Naive thymus-derived CD4-positive, alpha-beta T cell (primary cell): ENCODE measurements around the gene FN1. TPM values are rescaled to one million over a fixed set of nuclear protein-coding genes. Genes with fewer than 3 reads are reported as not detected.
A peak's percentile ranks its signal among the peaks of the same experiment; 100 is the strongest.

ENCODE experiments used
- ATAC-seq: fragments of 150-1000 bp; cut with Tn5 transposase; 2 replicates; pipeline ENCODE4 v1.10.0; 2021; ENCODE audit warnings: mild to moderate bottlenecking, moderate library complexity
- CTCF ChIA-PET: fragments of 350-600 bp; sonication (Branson Sonifier 250); formaldehyde crosslinking; loops from one replicate; lab custom pipeline; 2021; ENCODE audit warnings: antibody characterized with exemption; lab: Charles Lee
- POLR2A ChIA-PET: fragments of 350-600 bp; sonication (Branson Sonifier 250); formaldehyde crosslinking; loops from one replicate; lab custom pipeline; 2021; ENCODE audit warnings: antibody characterized with exemption, inconsistent platforms; lab: Charles Lee
- DNase-seq, 9 donors: peaks; one replicate each; pipeline versions ENCODE4 v3.0.0 to v3.0.0-alpha.2; 2020 to 2022; ENCODE audit warnings: mixed read lengths in 1 of 9
- H3K27ac ChIP-seq: one replicate; pipeline ENCODE4 v1.7.0; 2013; ENCODE audit warnings: mild to moderate bottlenecking, low read depth, low read length, moderate library complexity
- H3K27me3 ChIP-seq, 2 donors: one replicate each; pipeline ENCODE4 v1.7.0; 2013; ENCODE audit warnings: low read length in 2 of 2, mild to moderate bottlenecking in 2 of 2, moderate library complexity in 2 of 2; ENCODE audit not compliant: control insufficient read depth in 2 of 2, insufficient read depth in 2 of 2
- H3K36me3 ChIP-seq, 3 experiments: 1 replicate in 2 of 3; 2 replicates in 1 of 3; pipeline ENCODE4 v1.7.0; 2013; ENCODE audit warnings: low read length in 3 of 3, mild to moderate bottlenecking in 3 of 3, moderate library complexity in 1 of 3; ENCODE audit not compliant: insufficient read depth in 3 of 3, control insufficient read depth in 2 of 3
- H3K4me1 ChIP-seq, 2 donors: one replicate each; pipeline ENCODE4 v1.7.0; 2013; ENCODE audit warnings: low read length in 2 of 2, mild to moderate bottlenecking in 2 of 2, moderate library complexity in 1 of 2; ENCODE audit not compliant: control insufficient read depth in 2 of 2, insufficient read depth in 2 of 2
- H3K4me3 ChIP-seq: 2 replicates; pipeline ENCODE4 v1.7.0; 2013; ENCODE audit warnings: mild to moderate bottlenecking, low read length
- H3K9me3 ChIP-seq, 3 experiments: 1 replicate in 2 of 3; 2 replicates in 1 of 3; pipeline ENCODE4 v1.7.0; 2013; ENCODE audit warnings: low read length in 3 of 3; ENCODE audit not compliant: control insufficient read depth in 2 of 3
- H3K27ac Mint-ChIP-seq, 9 donors: one replicate each; pipeline ENCODE4 v1.8.0; 2020 to 2022; ENCODE audit warnings: mixed read lengths in 9 of 9, mild to moderate bottlenecking in 8 of 9, moderate library complexity in 5 of 9, inconsistent platforms in 2 of 9
- H3K27me3 Mint-ChIP-seq, 5 donors: one replicate each; pipeline ENCODE4 v1.8.0; 2021 to 2022; ENCODE audit warnings: mixed read lengths in 5 of 5, mild to moderate bottlenecking in 1 of 5
- H3K36me3 Mint-ChIP-seq, 5 donors: one replicate each; pipeline ENCODE4 v1.8.0; 2020 to 2022; ENCODE audit warnings: mixed read lengths in 5 of 5, mild to moderate bottlenecking in 3 of 5, inconsistent platforms in 1 of 5
- H3K4me1 Mint-ChIP-seq, 7 donors: one replicate each; pipeline ENCODE4 v1.8.0; 2020 to 2022; ENCODE audit warnings: mixed read lengths in 7 of 7, mild to moderate bottlenecking in 3 of 7, inconsistent platforms in 1 of 7
- H3K4me3 Mint-ChIP-seq, 10 donors: one replicate each; pipeline ENCODE4 v1.8.0; 2020 to 2022; ENCODE audit warnings: mild to moderate bottlenecking in 10 of 10, mixed read lengths in 10 of 10, moderate library complexity in 6 of 10, inconsistent platforms in 2 of 10
- H3K9me3 Mint-ChIP-seq, 11 donors: one replicate each; pipeline ENCODE4 v1.8.0; 2020 to 2022; ENCODE audit warnings: mixed read lengths in 11 of 11, mild to moderate bottlenecking in 4 of 11, inconsistent platforms in 1 of 11, moderate library complexity in 1 of 11
- intact Hi-C, 2 donors: fragments of 100-400 bp; cut with micrococcal nuclease; formaldehyde crosslinking; loops; one replicate each; pipeline ENCODE4 v1.15.1; 2023
- polyA plus RNA-seq, 2 donors: library from polyadenylated mRNA; unstranded; fragments of 300-500 nt; fragmentation: Illumina TruSeq; gene quantifications; one replicate each; pipeline ENCODE4 v1.2.3, GENCODE V29; 2021
- total RNA-seq, 6 experiments: library from RNA in 5 of 6; stranded (reverse) in 5 of 6; gene quantifications; 1 replicate in 5 of 6; 2 replicates in 1 of 6; pipeline ENCODE4 v1.2.3 and lab custom pipeline; 2021 to 2026

Gene FN1
- total RNA-seq (1 to 10 TPM in 2 of 5 experiments, under 1 TPM in 3; 0.13 to 2.2 (median 0.81) TPM), polyA plus RNA-seq (under 1 TPM; 0.48 to 0.52 TPM), total RNA-seq (lab: John Stamatoyannopoulos, UW) (8.2 reads per million, percentile 32 among the genes with 10 or more reads in this experiment)

DNA sequence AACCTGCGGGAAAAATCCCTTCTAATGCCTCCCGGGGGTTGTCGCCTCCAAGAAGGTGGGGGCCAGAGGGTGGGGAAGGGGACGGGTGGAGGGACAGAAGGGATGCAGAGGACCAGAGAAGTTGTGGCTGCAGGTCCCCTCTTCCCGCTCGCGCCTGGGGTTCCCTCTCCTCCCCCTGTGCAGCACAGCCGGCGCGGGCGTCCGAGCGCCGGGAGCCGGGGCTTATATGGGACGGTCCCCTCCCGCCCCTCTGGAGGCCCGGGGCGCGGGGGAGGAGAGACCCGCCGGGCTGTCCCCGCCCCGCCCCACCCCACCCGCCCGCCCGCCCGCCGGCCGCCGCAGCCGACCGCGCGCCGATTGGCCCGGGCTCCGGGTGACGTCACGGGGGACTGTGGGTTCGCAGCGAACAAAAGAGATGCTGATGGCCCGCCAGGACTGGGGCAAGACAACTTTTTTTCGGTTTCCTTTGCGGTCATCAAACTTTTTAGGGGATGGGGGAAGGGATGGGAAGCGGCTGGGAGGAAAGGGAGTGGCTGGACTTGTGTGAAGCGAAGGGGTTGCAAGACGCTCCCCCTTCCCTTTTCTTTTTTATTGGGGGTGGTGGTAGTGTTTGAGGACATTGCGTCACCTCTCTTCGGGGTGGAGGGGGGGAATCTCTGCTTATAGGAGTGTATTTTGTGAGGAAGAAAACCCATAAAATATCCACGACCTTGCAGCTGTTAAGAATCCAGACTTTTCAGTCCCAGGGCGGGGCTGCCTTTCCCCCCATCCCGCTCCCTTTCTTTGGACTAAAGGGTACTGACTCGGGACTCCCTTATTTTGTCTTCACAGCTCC, at the start of gene FN1:
Gene FN1 (minus strand): TSS at position 199 of the 835 bp plus-strand sequence. CDS start 266 bp downstream, outside the sequence.
- no peaks in the 10 kb centered on the region for H3K9me3 ChIP-seq
- H3K36me3 Mint-ChIP-seq: peaks cover 0 to 5% (median 0%) of the 10 kb centered on the region in 5 donors
- H3K27me3 Mint-ChIP-seq: peaks cover 58 to 79% (median 73%) of the 10 kb centered on the region in 5 donors
- peak; percentile 26 to 76 (median 38) for DNase-seq
- peak within 1 kb of the TSS; percentile 77 to 89 (median 82) for H3K4me3 Mint-ChIP-seq
- peak within 1 kb of the TSS in 2 of 9 donors; percentile 41 to 71 for H3K27ac Mint-ChIP-seq
- CTCF ChIA-PET: no interaction called here
- peak; percentile 72 for ATAC-seq
- intact Hi-C loops: loop anchor here in 1 of 2 donors (2.0 to 10.0 kb wide), 2 partner anchors 125 to 621 kb away; no protein-coding TSS in a partner anchor
- POLR2A ChIA-PET: interaction anchor here (0.6 kb wide), 1 partner anchor 328 kb away, joined by 3 read pairs; no protein-coding TSS in a partner anchor
- H3K27ac ChIP-seq: no peak within 1 kb of the TSS
- H3K4me3 ChIP-seq: peak within 1 kb of the TSS; percentile 47
- peaks cover 8 to 15% of the 10 kb centered on the region in 2 donors for H3K4me1 ChIP-seq
- H3K36me3 ChIP-seq: no peaks in the 10 kb centered on the region
- peaks cover 10 to 22% (median 21%) of the 10 kb centered on the region in 7 donors for H3K4me1 Mint-ChIP-seq
- peaks cover 0 to 5% (median 0%) of the 10 kb centered on the region in 11 donors for H3K9me3 Mint-ChIP-seq
- peaks cover 12 to 24% of the 10 kb centered on the region in 2 donors for H3K27me3 ChIP-seq

DNA sequence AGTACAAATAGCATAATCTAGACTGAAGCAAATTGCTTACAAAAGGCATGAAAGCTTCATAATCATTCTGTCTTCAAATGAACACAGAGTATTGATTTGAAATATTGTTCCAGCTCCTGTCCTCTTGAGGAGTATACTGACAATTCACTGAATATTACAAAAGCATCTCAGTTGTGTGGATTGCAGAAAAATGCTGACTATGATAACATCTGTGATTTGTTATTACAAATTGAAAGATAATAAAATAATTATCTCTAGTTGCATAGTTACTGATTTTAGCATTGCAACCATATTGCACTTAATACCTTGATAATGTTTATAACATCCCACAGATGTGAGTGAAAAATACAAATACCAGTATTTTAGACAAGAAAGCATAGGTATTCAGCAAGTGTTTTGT, 49.2 kb upstream of the FN1 start:
- intact Hi-C loops: no loop called here
- Mint-ChIP-seq H3K36me3 (no peaks in the 10 kb centered on the region), H3K4me3 (no peak overlapping the region), H3K27ac (no peak overlapping the region), H3K4me1 (no peaks in the 10 kb centered on the region), H3K27me3 (peaks cover 2 to 30% (median 10%) of the 10 kb centered on the region in 5 donors), H3K9me3 (peaks cover 0 to 4% (median 0%) of the 10 kb centered on the region in 11 donors)
- ChIA-PET POLR2A (no interaction called here), CTCF (no interaction called here)
- ATAC-seq (no peak), DNase-seq (no peak)
- no peak overlapping the region for H3K4me3 ChIP-seq
- H3K27me3 ChIP-seq: no peaks in the 10 kb centered on the region
- no peaks in the 10 kb centered on the region for H3K4me1 ChIP-seq
- no peaks in the 10 kb centered on the region for H3K36me3 ChIP-seq
- H3K9me3 ChIP-seq: no peaks in the 10 kb centered on the region
- no peak overlapping the region for H3K27ac ChIP-seq

DNA sequence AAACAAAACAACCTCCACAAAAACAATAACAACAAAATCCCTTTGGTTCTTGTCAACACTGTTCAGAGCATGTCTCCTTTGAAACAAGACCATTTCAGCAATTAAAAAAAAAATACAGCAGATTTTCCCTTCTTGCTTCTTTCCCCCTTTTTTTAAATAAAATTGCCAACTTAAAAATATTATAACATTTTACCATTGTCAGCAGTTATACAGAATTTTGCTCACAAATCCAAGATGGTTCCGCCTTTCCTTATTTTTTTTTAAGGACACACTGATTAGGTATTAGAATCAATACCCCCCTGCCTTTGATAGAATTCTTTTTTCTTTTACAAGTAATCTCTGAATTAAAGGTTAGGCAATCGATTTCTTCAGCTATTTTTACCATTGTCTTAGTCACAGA, 48.7 kb upstream of the FN1 start:
- ATAC-seq (no peak), DNase-seq (no peak)
- Mint-ChIP-seq H3K27me3 (peaks cover 2 to 29% (median 10%) of the 10 kb centered on the region in 5 donors), H3K36me3 (no peaks in the 10 kb centered on the region), H3K9me3 (peaks cover 0 to 4% (median 0%) of the 10 kb centered on the region in 11 donors), H3K4me1 (no peaks in the 10 kb centered on the region), H3K27ac (no peak overlapping the region), H3K4me3 (no peak overlapping the region)
- POLR2A ChIA-PET: no interaction called here
- no peaks in the 10 kb centered on the region for H3K36me3 ChIP-seq
- H3K4me3 ChIP-seq: no peak overlapping the region
- no peak overlapping the region for H3K27ac ChIP-seq
- intact Hi-C loops: no loop called here
- CTCF ChIA-PET: no interaction called here
- H3K27me3 ChIP-seq: no peaks in the 10 kb centered on the region
- H3K4me1 ChIP-seq: no peaks in the 10 kb centered on the region
- H3K9me3 ChIP-seq: no peaks in the 10 kb centered on the region

DNA sequence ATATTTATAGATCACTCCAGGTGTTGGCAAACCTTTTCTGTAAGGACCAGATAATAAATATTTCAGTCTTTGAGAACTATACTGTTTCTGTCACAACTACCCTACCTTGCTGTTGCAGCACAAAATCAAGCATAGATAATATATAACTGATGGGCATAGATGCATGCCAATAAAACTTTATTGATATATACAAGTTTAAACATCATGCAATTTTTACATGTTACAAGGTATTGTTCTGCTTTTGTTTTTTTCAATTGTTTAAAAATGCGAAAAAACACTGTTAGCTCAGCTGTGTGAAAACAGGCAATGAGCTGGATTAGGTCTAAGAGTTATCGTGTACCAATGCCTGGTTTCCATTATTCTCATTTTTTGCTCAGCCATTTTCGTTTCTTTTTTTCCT, 47.6 kb upstream of the FN1 start:
- Mint-ChIP-seq H3K27me3 (peaks cover 0 to 22% (median 10%) of the 10 kb centered on the region in 5 donors), H3K36me3 (no peaks in the 10 kb centered on the region), H3K9me3 (peaks cover 0 to 4% (median 0%) of the 10 kb centered on the region in 11 donors), H3K4me1 (no peaks in the 10 kb centered on the region), H3K27ac (no peak overlapping the region), H3K4me3 (no peak overlapping the region)
- ChIA-PET POLR2A (no interaction called here), CTCF (no interaction called here)
- no peak overlapping the region for H3K4me3 ChIP-seq
- DNase-seq (no peak), ATAC-seq (no peak)
- H3K27me3 ChIP-seq: no peaks in the 10 kb centered on the region
- no peaks in the 10 kb centered on the region for H3K4me1 ChIP-seq
- H3K9me3 ChIP-seq: no peaks in the 10 kb centered on the region
- H3K36me3 ChIP-seq: no peaks in the 10 kb centered on the region
- H3K27ac ChIP-seq: no peak overlapping the region
- intact Hi-C loops: no loop called here

DNA sequence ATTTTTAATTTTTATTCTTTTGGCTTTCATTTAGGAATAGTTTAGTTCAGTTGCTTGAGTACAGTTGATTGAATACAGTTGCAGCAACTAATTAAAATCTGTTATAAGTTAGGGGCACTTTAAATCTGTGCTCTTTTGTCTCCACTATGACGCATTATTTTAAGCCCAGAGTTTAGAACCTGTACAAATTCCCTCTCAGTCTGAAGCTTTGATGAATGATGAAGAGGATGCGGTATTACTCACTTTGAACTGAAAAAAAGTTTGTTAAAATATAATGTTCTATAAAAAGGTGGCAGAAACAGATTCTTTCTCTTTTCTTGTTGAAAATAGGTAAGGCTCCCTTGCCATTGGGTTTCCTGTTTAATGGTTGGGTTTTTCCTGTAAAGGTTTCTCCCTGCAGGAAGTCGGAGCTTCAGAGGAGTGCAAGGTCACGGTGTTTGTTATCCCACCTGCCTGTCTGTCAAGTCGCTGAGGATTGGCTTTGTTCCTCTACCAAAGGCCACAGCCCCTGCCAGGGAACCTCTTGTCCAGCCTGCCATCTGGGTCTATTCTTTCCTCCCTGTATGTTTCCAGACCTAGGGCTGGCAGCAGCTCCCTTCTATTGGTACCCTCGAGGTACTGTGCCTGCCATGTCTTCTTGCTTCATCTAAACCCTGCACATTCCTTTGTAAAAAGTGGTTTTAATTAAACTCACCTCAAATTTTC, 43.8 kb upstream of the FN1 start:
- Histone ChIP-seq H3K4me1 (no peaks in the 10 kb centered on the region), H3K9me3 (no peaks in the 10 kb centered on the region), H3K36me3 (no peaks in the 10 kb centered on the region), H3K27me3 (no peaks in the 10 kb centered on the region), H3K27ac (no peak overlapping the region), H3K4me3 (no peak overlapping the region)
- no peak overlapping the region for H3K27ac Mint-ChIP-seq
- intact Hi-C loops: no loop called here
- H3K4me1 Mint-ChIP-seq: no peaks in the 10 kb centered on the region
- POLR2A ChIA-PET: no interaction called here
- ATAC-seq: no peak
- no peaks in the 10 kb centered on the region for H3K36me3 Mint-ChIP-seq
- peaks cover 0 to 21% (median 9%) of the 10 kb centered on the region in 5 donors for H3K27me3 Mint-ChIP-seq
- H3K4me3 Mint-ChIP-seq: no peak overlapping the region
- CTCF ChIA-PET: no interaction called here
- no peak for DNase-seq
- peaks cover 0 to 4% (median 0%) of the 10 kb centered on the region in 11 donors for H3K9me3 Mint-ChIP-seq

DNA sequence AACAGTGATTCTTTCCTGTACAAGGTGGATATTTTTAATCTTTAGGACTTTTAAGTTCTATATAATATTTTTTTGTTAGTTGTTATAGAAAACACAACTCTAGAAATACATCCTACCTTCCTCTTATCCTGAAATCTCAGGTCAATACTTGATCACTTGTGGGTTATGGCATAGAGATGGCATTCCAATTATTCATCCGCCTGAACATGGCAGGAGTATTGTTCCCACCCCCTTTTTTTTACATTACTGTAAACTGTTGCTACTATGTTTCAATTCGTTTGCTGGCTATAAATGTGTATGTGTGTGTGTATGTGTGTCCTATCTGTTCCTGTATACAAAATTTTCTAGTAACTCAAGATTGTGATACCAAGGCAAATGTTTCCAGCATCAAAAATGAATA, 43.3 kb upstream of the FN1 start:
- ChIA-PET CTCF (no interaction called here), POLR2A (no interaction called here)
- H3K9me3 Mint-ChIP-seq: peaks cover 0 to 4% (median 0%) of the 10 kb centered on the region in 11 donors
- no peaks in the 10 kb centered on the region for H3K4me1 ChIP-seq
- DNase-seq (no peak), ATAC-seq (no peak)
- H3K4me1 Mint-ChIP-seq: no peaks in the 10 kb centered on the region
- H3K4me3 ChIP-seq: no peak overlapping the region
- no peaks in the 10 kb centered on the region for H3K36me3 Mint-ChIP-seq
- H3K27me3 ChIP-seq: no peaks in the 10 kb centered on the region
- intact Hi-C loops: no loop called here
- no peaks in the 10 kb centered on the region for H3K9me3 ChIP-seq
- peaks cover 0 to 21% (median 6%) of the 10 kb centered on the region in 5 donors for H3K27me3 Mint-ChIP-seq
- H3K4me3 Mint-ChIP-seq: no peak overlapping the region
- no peak overlapping the region for H3K27ac ChIP-seq
- no peak overlapping the region for H3K27ac Mint-ChIP-seq
- no peaks in the 10 kb centered on the region for H3K36me3 ChIP-seq
